ENCODE data around the gene OSBP2.

OSBP2 gene

GRCh38 chr22:30884211-30885000, 189.7 kb downstream of the OSBP2 start:
- no peak for DNase-seq

GRCh38 chr22:30885001-30885366, 190.3 kb downstream of the OSBP2 start:
- DNase-seq, result no peak

GRCh38 chr22:30885591-30885990, 190.9 kb downstream of the OSBP2 start:
- no peak for DNase-seq

- DNase-seq, result no peak
These were observed 192.8 kb downstream of the OSBP2 start for GRCh38 chr22:30887453-30887852.

GRCh38 chr22:30887861-30888260, 193.2 kb downstream of the OSBP2 start:
- no peak for DNase-seq

- DNase-seq, result no peak
These were observed 194.8 kb downstream of the OSBP2 start for GRCh38 chr22:30889268-30889995.

GRCh38 chr22:30889996-30890480, 195.4 kb downstream of the OSBP2 start:
- DNase-seq, result no peak

GRCh38 chr22:30890686-30891442, 196.2 kb downstream of the OSBP2 start:
- no peak for DNase-seq

GRCh38 chr22:30891443-30891755, 196.7 kb downstream of the OSBP2 start:
- DNase-seq, result no peak

- no peak for DNase-seq
These were observed 197.1 kb downstream of the OSBP2 start for GRCh38 chr22:30891781-30892180.

- DNase-seq, result no peak
These were observed 197.6 kb downstream of the OSBP2 start for GRCh38 chr22:30892286-30892685.

- no peak for DNase-seq
These were observed 198.1 kb downstream of the OSBP2 start for GRCh38 chr22:30892731-30893221.

- no peak for DNase-seq
These were observed 199.0 kb downstream of the OSBP2 start for GRCh38 chr22:30893434-30894370.

GRCh38 chr22:30894371-30894740, 199.7 kb downstream of the OSBP2 start:
- no peak for DNase-seq

- no peak for DNase-seq
These were observed 208.1 kb downstream of the OSBP2 start for GRCh38 chr22:30902496-30903357.

GRCh38 chr22:30903876-30904460, 209.3 kb downstream of the OSBP2 start:
- no peak for DNase-seq

GRCh38 chr22:30905696-30906341, 211.1 kb downstream of the OSBP2 start:
- DNase-seq, result no peak

GRCh38 chr22:30906411-30906810, 211.7 kb downstream of the OSBP2 start:
- DNase-seq, result no peak

GRCh38 chr22:30906946-30907345, 212.3 kb downstream of the OSBP2 start:
- no peak for DNase-seq

- no peak for DNase-seq
These were observed 213.4 kb downstream of the OSBP2 start for GRCh38 chr22:30908051-30908461.
